Body of pancreas (tissue), 4 donors: ENCODE results near the gene TSPO2. TPM values are rescaled to one million over a fixed set of nuclear protein-coding genes. Genes with fewer than 3 reads are reported as not detected.

Experiments used
- ATAC-seq: fragments of 150-250 bp; one replicate; pipeline ENCODE4 v1.9.1; 2016
- DNase-seq, 4 donors: peaks; one replicate each; pipeline ENCODE4 v3.0.0-alpha.2; 2019
- H3K27ac ChIP-seq, 4 donors: fragments of 200-600 bp; sonication (generic); 1 replicate in 3 of 4; 2 replicates in 1 of 4; pipeline versions ENCODE4 v1.5.1 to v1.6.1; 2016 to 2019; ENCODE audit warnings: mild to moderate bottlenecking in 1 of 4, mixed read lengths in 1 of 4, moderate library complexity in 1 of 4
- H3K27me3 ChIP-seq, 2 donors: fragments of 200-600 bp; sonication (generic); one replicate each; pipeline ENCODE4 v1.6.0; 2016; ENCODE audit warnings: mild to moderate bottlenecking in 1 of 2
- H3K36me3 ChIP-seq, 2 donors: fragments of 200-600 bp; sonication (generic); replicated peaks in 1 of 2; 2 replicates each; pipeline ENCODE4 v1.5.1; 2016; ENCODE audit warnings: low read depth in 2 of 2; ENCODE audit not compliant: insufficient read depth in 1 of 2
- H3K4me1 ChIP-seq: fragments of 200-600 bp; sonication (generic); one replicate; pipeline ENCODE4 v1.6.0; 2016
- H3K4me3 ChIP-seq, 2 donors: fragments of 200-600 bp; sonication (generic); 1 replicate in 1 of 2; 2 replicates in 1 of 2; pipeline ENCODE4 v1.5.1; 2016 to 2019
- H3K9me3 ChIP-seq, 3 donors: fragments of 200-600 bp; sonication (generic); 1 replicate in 2 of 3; 2 replicates in 1 of 3; pipeline ENCODE4 v1.5.1; 2016
- CTCF ChIP-seq, 7 experiments: fragments of 450-650 bp in 4 of 7; fragments of 200-600 bp in 3 of 7; sonication (generic) in 3 of 7; IDR thresholded peaks; one replicate each; pipeline ENCODE4 v1.5.1; 2016 to 2019; ENCODE audit warnings: antibody characterized with exemption in 7 of 7
- POLR2A ChIP-seq, 3 donors: fragments of 450-650 bp; IDR thresholded peaks; one replicate each; pipeline ENCODE4 v1.6.1; 2016; ENCODE audit warnings: antibody characterized with exemption in 3 of 3, mild to moderate bottlenecking in 2 of 3
- WGBS, 2 donors: methylation state at CpG; one replicate each; pipeline ENCODE4 v1.1.5; 2017; 5-methylcytosine and 5-hydroxymethylcytosine counted together
- intact Hi-C: fragments of 100-400 bp; cut with DNase I; formaldehyde crosslinking; loops from one replicate; pipeline ENCODE4 v1.15.1; 2023
- total RNA-seq, 2 donors: library from RNA; depleted of rRNA; stranded (reverse); fragments of >200 nt; gene quantifications; one replicate each; pipeline ENCODE4 v1.1.0, GENCODE V29; 2016

TSPO2 gene
- total RNA-seq, 2 donors from 2014 or later = not detected

GRCh38 chr6:41054511-41054910 lies 12.2 kb downstream of the TSPO2 start:
- ATAC-seq (no peak), DNase-seq (no peak)
- Histone ChIP-seq H3K9me3 (no peaks in the 10 kb centered on the region), H3K36me3 (no peaks in the 10 kb centered on the region), H3K4me3 (no peak overlapping the region), H3K4me1 (peaks cover 83% of the 10 kb centered on the region), H3K27me3 (no peaks in the 10 kb centered on the region), H3K27ac (peak overlapping the region in 2 of 4 donors; percentile 84)
- 86 to 92% methylated on average over 3 of the region's 3 CpGs for WGBS, 2 donors
- intact Hi-C loops = no loop called here
- TF ChIP-seq CTCF (IDR thresholded peaks at IDR 0.05) = no peak
- no peak for TF ChIP-seq POLR2A (IDR thresholded peaks at IDR 0.05)

GRCh38 chr6:41055149-41055548 lies 12.9 kb downstream of the TSPO2 start:
- Histone ChIP-seq H3K4me1 (peaks cover 82% of the 10 kb centered on the region), H3K4me3 (no peak overlapping the region), H3K9me3 (no peaks in the 10 kb centered on the region), H3K27me3 (no peaks in the 10 kb centered on the region), H3K36me3 (no peaks in the 10 kb centered on the region), H3K27ac (peak overlapping the region in 3 of 4 donors; percentile 8 to 84 (median 10))
- 37 to 59% methylated on average over 3 of the region's 3 CpGs for WGBS, 2 donors
- intact Hi-C loops = no loop called here
- peak in 1 of 4 donors; percentile 10 for DNase-seq
- TF ChIP-seq CTCF (IDR thresholded peaks at IDR 0.05) (no peak), POLR2A (IDR thresholded peaks at IDR 0.05) (no peak)
- ATAC-seq = no peak

- Histone ChIP-seq H3K27ac (peak overlapping the region; percentile 2 to 68 (median 56)), H3K27me3 (no peaks in the 10 kb centered on the region), H3K4me3 (no peak overlapping the region), H3K36me3 (no peaks in the 10 kb centered on the region), H3K4me1 (peaks cover 94% of the 10 kb centered on the region), H3K9me3 (no peaks in the 10 kb centered on the region)
- TF ChIP-seq CTCF (IDR thresholded peaks at IDR 0.05) = no peak
- TF ChIP-seq POLR2A (IDR thresholded peaks at IDR 0.05) = no peak
- ATAC-seq (no peak), DNase-seq (no peak)
- 66 to 86% methylated on average over 5 to 6 of the region's 6 CpGs for WGBS, 2 donors
- intact Hi-C loops = no loop called here
Measured at GRCh38 chr6:41056768-41057490, 14.7 kb downstream of the TSPO2 start.

GRCh38 chr6:41058783-41059181 lies 16.5 kb downstream of the TSPO2 start:
- no peak for TF ChIP-seq POLR2A (IDR thresholded peaks at IDR 0.05)
- no peak for TF ChIP-seq CTCF (IDR thresholded peaks at IDR 0.05)
- ATAC-seq (no peak), DNase-seq (no peak)
- intact Hi-C loops = no loop called here
- Histone ChIP-seq H3K4me3 (no peak overlapping the region), H3K36me3 (no peaks in the 10 kb centered on the region), H3K27me3 (no peaks in the 10 kb centered on the region), H3K27ac (peak overlapping the region in 3 of 4 donors; percentile 46 to 68 (median 66)), H3K4me1 (peaks cover 92% of the 10 kb centered on the region), H3K9me3 (no peaks in the 10 kb centered on the region)
- 56 to 62% methylated on average over 2 of the region's 2 CpGs for WGBS, 2 donors

GRCh38 chr6:41059556-41059955 lies 17.3 kb downstream of the TSPO2 start:
- 88 to 100% methylated on average over 1 of the region's 1 CpG for WGBS, 2 donors
- DNase-seq = no peak
- intact Hi-C loops = no loop called here
- TF ChIP-seq POLR2A (IDR thresholded peaks at IDR 0.05) = no peak
- no peak for TF ChIP-seq CTCF (IDR thresholded peaks at IDR 0.05)
- Histone ChIP-seq H3K4me3 (no peak overlapping the region), H3K4me1 (peaks cover 92% of the 10 kb centered on the region), H3K9me3 (no peaks in the 10 kb centered on the region), H3K36me3 (no peaks in the 10 kb centered on the region), H3K27ac (no peak overlapping the region), H3K27me3 (no peaks in the 10 kb centered on the region)
- no peak for ATAC-seq
